ENCODE data around the gene PEAK3. TPM values are rescaled to one million over a fixed set of nuclear protein-coding genes. Genes with fewer than 3 reads are reported as not detected.

PEAK3 gene
- total and polyA plus RNA-seq, 2 donors (not counting 1 experiment from before 2014, with no cell fraction given) = not detected

DNA sequence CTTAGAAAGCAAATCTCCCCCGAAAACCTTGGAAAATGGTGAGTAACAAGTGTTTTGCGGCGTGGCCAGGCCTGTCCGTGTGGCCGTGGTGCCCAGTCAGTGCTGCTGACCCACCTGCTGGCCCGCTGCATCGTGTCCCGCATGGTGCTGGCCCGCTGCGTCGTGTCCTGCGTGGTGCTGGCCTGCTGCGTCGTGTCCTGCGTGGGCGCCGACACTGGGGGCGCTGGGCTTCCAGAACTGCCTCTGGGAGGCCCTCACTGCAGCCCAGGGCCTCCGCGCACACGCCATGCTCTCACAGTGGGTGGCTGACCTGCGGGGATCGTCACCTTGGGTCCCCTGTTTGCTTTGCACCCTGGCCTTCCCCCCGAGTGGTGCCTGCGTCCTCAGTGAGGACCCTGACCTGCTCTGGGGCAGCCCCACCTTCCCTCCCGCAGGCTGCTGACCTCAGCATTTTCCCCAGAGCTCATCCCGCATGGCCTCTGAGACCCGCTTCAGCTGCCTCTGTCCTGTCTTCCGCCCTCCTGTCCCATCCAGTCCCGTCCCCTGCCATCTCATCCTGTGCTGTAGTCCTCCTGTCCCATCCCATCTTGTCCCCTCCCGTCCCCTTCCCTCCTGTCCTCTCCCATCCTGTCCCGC lies 56.4 kb downstream of the PEAK3 start:
- no peak overlapping the region for H2AFZ ChIP-seq (ENCODE audit: low read length)
- H3K4me3 ChIP-seq (replicated peaks in 1 of 4; ENCODE audit: control extremely low read depth in 1 of 4, insufficient read depth in 1 of 4, low read depth in 3 of 4, low read length in 4 of 4) = no peak overlapping the region
- H3K4me2 ChIP-seq (ENCODE audit: extremely low read depth, insufficient read depth, low read length) = no peak overlapping the region
- TF ChIP-seq CTCF (conservative IDR thresholded peaks at IDR 0.05 in 1 of 2, IDR thresholded peaks at IDR 0.05 in 1 of 2; ENCODE audit: low read depth in 1 of 2, low read length in 2 of 2) = no peak
- TF ChIP-seq EZH2 (IDR thresholded peaks at IDR 0.05; ENCODE audit: low read length, missing control alignments) = no peak
- no peaks in the 10 kb centered on the region for H3K9me3 ChIP-seq (ENCODE audit: control insufficient read depth, insufficient read depth, low read depth, low read length)
- no peak overlapping the region for H3K27ac ChIP-seq (ENCODE audit: insufficient read depth, low read length)
- no peaks in the 10 kb centered on the region for H3K79me2 ChIP-seq (ENCODE audit: control insufficient read depth, insufficient read depth, low read length)
- H3K36me3 ChIP-seq (ENCODE audit: control insufficient read depth, insufficient read depth, low read length) = peaks cover 41% of the 10 kb centered on the region
- no peak overlapping the region for H3K9ac ChIP-seq (ENCODE audit: insufficient read depth, low read length)
- no peaks in the 10 kb centered on the region for H4K20me1 ChIP-seq (ENCODE audit: control insufficient read depth, extremely low read depth, insufficient read depth, low read length)
- no peaks in the 10 kb centered on the region for H3K4me1 ChIP-seq (ENCODE audit: control insufficient read depth, extremely low read depth, insufficient read depth, low read length)
- no peak for DNase-seq (ENCODE audit: low read depth in 2 of 2)
- H3K27me3 ChIP-seq (ENCODE audit: control insufficient read depth, insufficient read depth, low read length) = no peaks in the 10 kb centered on the region

DNA sequence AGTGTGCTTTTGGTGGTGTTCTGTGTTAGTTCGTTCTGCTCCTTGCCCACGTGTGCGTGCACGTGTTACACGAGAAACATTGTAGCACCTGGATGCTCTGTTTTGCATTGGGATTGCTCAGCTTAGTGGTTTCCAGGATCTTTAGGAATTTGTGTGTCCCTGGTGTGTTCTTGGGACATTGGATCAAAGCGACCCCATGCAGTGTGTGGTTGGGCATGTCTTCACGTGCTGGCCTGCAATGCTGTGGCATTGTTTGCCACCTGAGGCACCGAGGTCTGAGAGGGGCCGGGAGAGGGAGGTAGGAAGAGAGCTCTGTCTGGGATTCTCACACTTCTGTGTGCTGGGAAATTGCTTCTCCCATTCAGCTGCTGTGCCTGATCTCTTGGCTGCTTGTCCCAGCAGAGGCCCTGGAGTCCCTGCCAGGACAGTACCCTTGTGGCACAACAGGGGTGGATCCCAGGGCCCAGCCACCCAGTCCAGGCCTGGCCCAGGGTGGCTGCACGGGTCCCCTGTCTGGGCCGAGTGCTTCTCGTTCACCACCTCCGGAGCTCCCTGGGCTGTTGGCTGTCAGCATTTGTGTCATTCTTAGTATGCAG lies 57.1 kb downstream of the PEAK3 start:
- no peak overlapping the region for H2AFZ ChIP-seq (ENCODE audit: low read length)
- H4K20me1 ChIP-seq (ENCODE audit: control insufficient read depth, extremely low read depth, insufficient read depth, low read length) = no peaks in the 10 kb centered on the region
- TF ChIP-seq EZH2 (IDR thresholded peaks at IDR 0.05; ENCODE audit: low read length, missing control alignments) = no peak
- no peak for TF ChIP-seq CTCF (conservative IDR thresholded peaks at IDR 0.05 in 1 of 2, IDR thresholded peaks at IDR 0.05 in 1 of 2; ENCODE audit: low read depth in 1 of 2, low read length in 2 of 2)
- no peak overlapping the region for H3K4me3 ChIP-seq (replicated peaks in 1 of 4; ENCODE audit: control extremely low read depth in 1 of 4, insufficient read depth in 1 of 4, low read depth in 3 of 4, low read length in 4 of 4)
- DNase-seq (ENCODE audit: low read depth in 2 of 2) = no peak
- H3K27ac ChIP-seq (ENCODE audit: insufficient read depth, low read length) = no peak overlapping the region
- H3K4me1 ChIP-seq (ENCODE audit: control insufficient read depth, extremely low read depth, insufficient read depth, low read length) = no peaks in the 10 kb centered on the region
- H3K9ac ChIP-seq (ENCODE audit: insufficient read depth, low read length) = no peak overlapping the region
- no peaks in the 10 kb centered on the region for H3K9me3 ChIP-seq (ENCODE audit: control insufficient read depth, insufficient read depth, low read depth, low read length)
- peaks cover 47% of the 10 kb centered on the region for H3K36me3 ChIP-seq (ENCODE audit: control insufficient read depth, insufficient read depth, low read length)
- H3K4me2 ChIP-seq (ENCODE audit: extremely low read depth, insufficient read depth, low read length) = no peak overlapping the region
- H3K79me2 ChIP-seq (ENCODE audit: control insufficient read depth, insufficient read depth, low read length) = peaks cover 3% of the 10 kb centered on the region
- no peaks in the 10 kb centered on the region for H3K27me3 ChIP-seq (ENCODE audit: control insufficient read depth, insufficient read depth, low read length)

Other genes starting within 250 kb of the PEAK3 start
- 367 and 409 TPM in 2 replicates for gene MKNK2, start 230.9 kb downstream of the PEAK3 start, total RNA-seq
- 21.0 and 24.7 TPM in 2 replicates for gene MKNK2, start 230.9 kb downstream of the PEAK3 start, polyA plus RNA-seq
- 12.8 and 17.2 TPM in 2 replicates for gene MOB3A, start 185.8 kb downstream of the PEAK3 start, total RNA-seq
- gene MOB3A, start 185.8 kb downstream of the PEAK3 start, polyA plus RNA-seq = 34.8 and 37.5 TPM in 2 replicates
- 0.26 and 1.3 TPM in 2 replicates for gene IZUMO4, start 185.3 kb downstream of the PEAK3 start, total RNA-seq
- 0.56 and 0.77 TPM in 2 replicates for gene IZUMO4, start 185.3 kb downstream of the PEAK3 start, polyA plus RNA-seq
- gene AP3D1, start 130.6 kb downstream of the PEAK3 start, total RNA-seq = 88.9 and 99.9 TPM in 2 replicates
- gene AP3D1, start 130.6 kb downstream of the PEAK3 start, polyA plus RNA-seq = 68.0 and 103 TPM in 2 replicates
- 2.8 and 3.1 TPM in 2 replicates for gene DOT1L, start 118.2 kb downstream of the PEAK3 start, total RNA-seq
- gene DOT1L, start 118.2 kb downstream of the PEAK3 start, polyA plus RNA-seq = 5.4 and 7.3 TPM in 2 replicates
- 46.0 and 61.3 TPM in 2 replicates for gene PLEKHJ1, start 45.8 kb downstream of the PEAK3 start, total RNA-seq
- 34.9 and 41.3 TPM in 2 replicates for gene PLEKHJ1, start 45.8 kb downstream of the PEAK3 start, polyA plus RNA-seq
- 23.1 and 31.5 TPM in 2 replicates for gene SF3A2, start 45.4 kb downstream of the PEAK3 start, total RNA-seq
- gene SF3A2, start 45.4 kb downstream of the PEAK3 start, polyA plus RNA-seq = 11.1 and 14.8 TPM in 2 replicates
- gene AMH, start 32.9 kb downstream of the PEAK3 start, total RNA-seq = 0.26 and 0.33 TPM in 2 replicates
- 0.03 and 0.07 TPM in 2 replicates for gene AMH, start 32.9 kb downstream of the PEAK3 start, polyA plus RNA-seq
- gene JSRP1, start 25.8 kb downstream of the PEAK3 start, total RNA-seq = not detected in 2 replicates
- gene JSRP1, start 25.8 kb downstream of the PEAK3 start, polyA plus RNA-seq = not detected in 2 replicates
- not detected in 2 replicates for gene LINGO3, start 26.0 kb upstream of the PEAK3 start, total RNA-seq
- not detected in 2 replicates for gene LINGO3, start 26.0 kb upstream of the PEAK3 start, polyA plus RNA-seq
- gene LSM7, start 46.4 kb upstream of the PEAK3 start, total RNA-seq = 43.1 and 61.6 TPM in 2 replicates
- gene LSM7, start 46.4 kb upstream of the PEAK3 start, polyA plus RNA-seq = 182 and 233 TPM in 2 replicates
- gene SPPL2B, start 46.5 kb upstream of the PEAK3 start, total RNA-seq = 18.0 and 23.8 TPM in 2 replicates
- gene SPPL2B, start 46.5 kb upstream of the PEAK3 start, polyA plus RNA-seq = 10.7 and 16.0 TPM in 2 replicates
- under 0.01 TPM in 1 of 2 replicates, not detected in the other for gene TMPRSS9, start 78.1 kb upstream of the PEAK3 start, total RNA-seq
- not detected in 2 replicates for gene TMPRSS9, start 78.1 kb upstream of the PEAK3 start, polyA plus RNA-seq
- gene TIMM13, start 145.4 kb upstream of the PEAK3 start, total RNA-seq = 23.9 and 27.6 TPM in 2 replicates
- 14.1 and 19.5 TPM in 2 replicates for gene TIMM13, start 145.4 kb upstream of the PEAK3 start, polyA plus RNA-seq
- 47.0 and 56.3 TPM in 2 replicates for gene LMNB2, start 174.8 kb upstream of the PEAK3 start, total RNA-seq
- gene LMNB2, start 174.8 kb upstream of the PEAK3 start, polyA plus RNA-seq = 41.6 and 94.8 TPM in 2 replicates
- 16.4 and 32.5 TPM in 2 replicates for gene GADD45B, start 194.0 kb upstream of the PEAK3 start, total RNA-seq
- gene GADD45B, start 194.0 kb upstream of the PEAK3 start, polyA plus RNA-seq = 61.7 and 72.8 TPM in 2 replicates